Esophagus muscularis mucosa (tissue), 4 donors: ENCODE results near the gene APLN. TPM values are rescaled to one million over a fixed set of nuclear protein-coding genes. Genes with fewer than 3 reads are reported as not detected.

Experiments used
- DNase-seq: peaks from one replicate; pipeline ENCODE4 v3.0.0-alpha.2; 2017; ENCODE audit errors: extremely low spot score
- H3K27ac ChIP-seq, 4 donors: fragments of 200-600 bp; sonication (generic); replicated peaks in 1 of 4; 1 replicate in 3 of 4; 2 replicates in 1 of 4; pipeline ENCODE4 v1.5.1; 2016 to 2019; ENCODE audit warnings: mild to moderate bottlenecking in 1 of 4
- H3K27me3 ChIP-seq, 4 donors: fragments of 200-600 bp; sonication (generic); one replicate each; pipeline versions ENCODE4 v1.5.1 to v1.6.0; 2016 to 2019
- H3K36me3 ChIP-seq, 4 donors: fragments of 200-600 bp; sonication (generic); one replicate each; pipeline ENCODE4 v1.5.1; 2016 to 2019
- H3K4me1 ChIP-seq, 4 donors: fragments of 200-600 bp; sonication (generic); one replicate each; pipeline ENCODE4 v1.5.1; 2016 to 2019
- H3K4me3 ChIP-seq, 4 donors: fragments of 200-600 bp; sonication (generic); 1 replicate in 2 of 4; 2 replicates in 2 of 4; pipeline ENCODE4 v1.5.1; 2016 to 2019; ENCODE audit warnings: mild to moderate bottlenecking in 4 of 4, moderate library complexity in 1 of 4
- H3K9me3 ChIP-seq, 4 donors: fragments of 200-600 bp; sonication (generic); 1 replicate in 3 of 4; 2 replicates in 1 of 4; pipeline ENCODE4 v1.5.1; 2016 to 2019
- CTCF ChIP-seq, 3 experiments: fragments of 200-600 bp in 2 of 3; fragments of 450-650 bp in 1 of 3; sonication (generic) in 2 of 3; IDR thresholded peaks; one replicate each; pipeline ENCODE4 v1.5.1; 2017 to 2019; ENCODE audit warnings: antibody characterized with exemption in 3 of 3, mild to moderate bottlenecking in 2 of 3, moderate library complexity in 1 of 3
- EP300 ChIP-seq: sonication (generic); formaldehyde crosslinking; IDR thresholded peaks from one replicate; pipeline ENCODE4 v1.6.1; 2017; ENCODE audit warnings: antibody characterized with exemption
- POLR2A ChIP-seq: fragments of 450-650 bp; IDR thresholded peaks from one replicate; pipeline ENCODE4 v1.6.1; 2017; ENCODE audit warnings: antibody characterized with exemption, moderate library complexity, mild to moderate bottlenecking, low read depth
- POLR2AphosphoS5 ChIP-seq, 2 donors: sonication (generic); formaldehyde crosslinking; IDR thresholded peaks; one replicate each; pipeline ENCODE4 v1.6.1; 2017; ENCODE audit warnings: antibody characterized with exemption in 2 of 2
- WGBS: methylation state at CpG from one replicate; pipeline ENCODE4 v1.1.5; 2018; 5-methylcytosine and 5-hydroxymethylcytosine counted together
- intact Hi-C: fragments of 100-400 bp; cut with DNase I; formaldehyde crosslinking; loops from one replicate; pipeline ENCODE4 v1.15.1; 2023
- total RNA-seq, 4 donors: library from RNA; depleted of rRNA; stranded (reverse); fragments of >200 nt; gene quantifications; one replicate each; pipeline versions ENCODE4 v1.1.0 to v1.2.1, GENCODE V29; 2016

Gene APLN
- total RNA-seq, 4 donors from 2014 or later = 0.42 to 0.99 (median 0.78) TPM

GRCh38 chrX:129698150-129698549 is 43.4 kb upstream of the APLN start:
- DNase-seq = no peak
- TF ChIP-seq EP300 (no peak), POLR2A (no peak), CTCF (IDR thresholded peaks at IDR 0.05) (no peak), POLR2AphosphoS5 (IDR thresholded peaks at IDR 0.05) (no peak)
- H3K9me3 ChIP-seq = no peaks in the 10 kb centered on the region
- no peak overlapping the region for H3K27ac ChIP-seq
- no peaks in the 10 kb centered on the region for H3K36me3 ChIP-seq
- peaks cover 0 to 7% (median 0%) of the 10 kb centered on the region in 4 donors for H3K4me1 ChIP-seq
- no peak overlapping the region for H3K4me3 ChIP-seq
- intact Hi-C loops = no loop called here
- no peaks in the 10 kb centered on the region for H3K27me3 ChIP-seq

- no peaks in the 10 kb centered on the region for H3K9me3 ChIP-seq
- intact Hi-C loops = no loop called here
- no peak overlapping the region for H3K27ac ChIP-seq
- no peak for TF ChIP-seq POLR2A
- TF ChIP-seq POLR2AphosphoS5 (IDR thresholded peaks at IDR 0.05) = no peak
- no peak for TF ChIP-seq CTCF (IDR thresholded peaks at IDR 0.05)
- no peak for TF ChIP-seq EP300
- H3K4me3 ChIP-seq = no peak overlapping the region
- peaks cover 0 to 7% (median 0%) of the 10 kb centered on the region in 4 donors for H3K4me1 ChIP-seq
- 84% methylated on average over 8 of the region's 9 CpGs for WGBS
- no peak for DNase-seq
- H3K27me3 ChIP-seq = no peaks in the 10 kb centered on the region
- no peaks in the 10 kb centered on the region for H3K36me3 ChIP-seq
These were observed 42.6 kb upstream of the APLN start for GRCh38 chrX:129697204-129697829.

GRCh38 chrX:129696463-129697155 is 41.9 kb upstream of the APLN start:
- TF ChIP-seq CTCF (IDR thresholded peaks at IDR 0.05) (no peak), POLR2AphosphoS5 (IDR thresholded peaks at IDR 0.05) (no peak), POLR2A (no peak), EP300 (no peak)
- intact Hi-C loops = no loop called here
- DNase-seq = no peak
- Histone ChIP-seq H3K4me1 (peaks cover 0 to 7% (median 0%) of the 10 kb centered on the region in 4 donors), H3K9me3 (no peaks in the 10 kb centered on the region), H3K27ac (no peak overlapping the region), H3K36me3 (no peaks in the 10 kb centered on the region), H3K4me3 (no peak overlapping the region), H3K27me3 (no peaks in the 10 kb centered on the region)
- WGBS = 70% methylated on average over 8 of the region's 8 CpGs

GRCh38 chrX:129695937-129696336 is 41.2 kb upstream of the APLN start:
- Histone ChIP-seq H3K27ac (no peak overlapping the region), H3K36me3 (no peaks in the 10 kb centered on the region), H3K4me3 (no peak overlapping the region), H3K4me1 (peaks cover 0 to under 1% (median 0%) of the 10 kb centered on the region in 4 donors), H3K9me3 (no peaks in the 10 kb centered on the region), H3K27me3 (no peaks in the 10 kb centered on the region)
- whole genome bisulfite sequencing = 81% methylated on average over 8 of the region's 8 CpGs
- intact Hi-C loops = no loop called here
- TF ChIP-seq CTCF (IDR thresholded peaks at IDR 0.05) (no peak), POLR2AphosphoS5 (IDR thresholded peaks at IDR 0.05) (no peak), POLR2A (no peak), EP300 (no peak)
- DNase-seq = no peak

- no peaks in the 10 kb centered on the region for H3K4me1 ChIP-seq
- 69% methylated on average over 6 of the region's 6 CpGs for WGBS
- DNase-seq = no peak
These were observed 40.8 kb upstream of the APLN start for GRCh38 chrX:129695535-129695934.

More at GRCh38 chrX:129695535-129695934, 40.8 kb upstream of the APLN start:
- no peak overlapping the region for H3K4me3 ChIP-seq
- H3K27me3 ChIP-seq = no peaks in the 10 kb centered on the region
- no peaks in the 10 kb centered on the region for H3K9me3 ChIP-seq
- no peaks in the 10 kb centered on the region for H3K36me3 ChIP-seq
- no peak for TF ChIP-seq POLR2A
- no peak for TF ChIP-seq POLR2AphosphoS5 (IDR thresholded peaks at IDR 0.05)
- no peak for TF ChIP-seq EP300
- TF ChIP-seq CTCF (IDR thresholded peaks at IDR 0.05) = no peak
- intact Hi-C loops = no loop called here
- H3K27ac ChIP-seq = no peak overlapping the region
